ENCODE measurements around the gene MRPS34. TPM values are rescaled to one million over a fixed set of nuclear protein-coding genes. Genes with fewer than 3 reads are reported as not detected.

The MRPS34 gene
- total RNA-seq, 6 experiments from 2014 or later: 122 to 161 (median 132) TPM

- Mint-ChIP-seq H3K9me3 (no peaks in the 10 kb centered on the region), H3K4me1 (ENCODE audit: low read depth) (peaks cover 7% of the 10 kb centered on the region), H3K36me3 (ENCODE audit: low read depth) (peaks cover 9% of the 10 kb centered on the region; the same call in 1 of the 2 replicates), H3K27me3 (ENCODE audit: insufficient read depth) (no peaks in the 10 kb centered on the region; the same call in 1 of the 2 replicates), H3K4me3 (no peak overlapping the region), H3K27ac (no peak overlapping the region)
- TF ChIP-seq, protein P1, sequence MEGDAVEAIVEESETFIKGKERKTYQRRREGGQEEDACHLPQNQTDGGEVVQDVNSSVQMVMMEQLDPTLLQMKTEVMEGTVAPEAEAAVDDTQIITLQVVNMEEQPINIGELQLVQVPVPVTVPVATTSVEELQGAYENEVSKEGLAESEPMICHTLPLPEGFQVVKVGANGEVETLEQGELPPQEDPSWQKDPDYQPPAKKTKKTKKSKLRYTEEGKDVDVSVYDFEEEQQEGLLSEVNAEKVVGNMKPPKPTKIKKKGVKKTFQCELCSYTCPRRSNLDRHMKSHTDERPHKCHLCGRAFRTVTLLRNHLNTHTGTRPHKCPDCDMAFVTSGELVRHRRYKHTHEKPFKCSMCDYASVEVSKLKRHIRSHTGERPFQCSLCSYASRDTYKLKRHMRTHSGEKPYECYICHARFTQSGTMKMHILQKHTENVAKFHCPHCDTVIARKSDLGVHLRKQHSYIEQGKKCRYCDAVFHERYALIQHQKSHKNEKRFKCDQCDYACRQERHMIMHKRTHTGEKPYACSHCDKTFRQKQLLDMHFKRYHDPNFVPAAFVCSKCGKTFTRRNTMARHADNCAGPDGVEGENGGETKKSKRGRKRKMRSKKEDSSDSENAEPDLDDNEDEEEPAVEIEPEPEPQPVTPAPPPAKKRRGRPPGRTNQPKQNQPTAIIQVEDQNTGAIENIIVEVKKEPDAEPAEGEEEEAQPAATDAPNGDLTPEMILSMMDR (IDR thresholded peaks at IDR 0.05): no peak
- no peak for DNase-seq
These were observed 18.7 kb downstream of the MRPS34 start for GRCh38 chr16:1754204-1754603.

GRCh38 chr16:1752853-1753252, 20.1 kb downstream of the MRPS34 start:
- Mint-ChIP-seq H3K36me3 (ENCODE audit: low read depth) (peaks cover 9% of the 10 kb centered on the region; the same call in 1 of the 2 replicates), H3K4me3 (no peak overlapping the region), H3K27me3 (ENCODE audit: insufficient read depth) (peaks cover 2% of the 10 kb centered on the region), H3K4me1 (ENCODE audit: low read depth) (peaks cover 7% of the 10 kb centered on the region), H3K27ac (no peak overlapping the region), H3K9me3 (no peaks in the 10 kb centered on the region)
- DNase-seq: no peak
- TF ChIP-seq, protein P1 (IDR thresholded peaks at IDR 0.05): no peak

- Mint-ChIP-seq H3K4me1 (ENCODE audit: low read depth) (peaks cover 7% of the 10 kb centered on the region), H3K9me3 (no peaks in the 10 kb centered on the region), H3K27ac (no peak overlapping the region), H3K36me3 (ENCODE audit: low read depth) (peaks cover 9% of the 10 kb centered on the region; the same call in 1 of the 2 replicates), H3K27me3 (ENCODE audit: insufficient read depth) (peaks cover 2% of the 10 kb centered on the region), H3K4me3 (no peak overlapping the region)
- DNase-seq: no peak
- TF ChIP-seq, protein P1 (IDR thresholded peaks at IDR 0.05): no peak
These were observed 21.0 kb downstream of the MRPS34 start for GRCh38 chr16:1751946-1752345.

- H3K4me3 Mint-ChIP-seq: no peak overlapping the region
- H3K27me3 Mint-ChIP-seq (ENCODE audit: insufficient read depth): peaks cover 2% of the 10 kb centered on the region
- peak overlapping the region; percentile 52 for H3K27ac Mint-ChIP-seq
- peak; percentile 34 for DNase-seq
- TF ChIP-seq, protein P1 (IDR thresholded peaks at IDR 0.05): no peak
- H3K9me3 Mint-ChIP-seq: no peaks in the 10 kb centered on the region
- peaks cover 5% of the 10 kb centered on the region for H3K36me3 Mint-ChIP-seq (ENCODE audit: low read depth)
- peaks cover 28% of the 10 kb centered on the region for H3K4me1 Mint-ChIP-seq (ENCODE audit: low read depth)
These were observed 23.5 kb downstream of the MRPS34 start for GRCh38 chr16:1749152-1750117.

DNA sequence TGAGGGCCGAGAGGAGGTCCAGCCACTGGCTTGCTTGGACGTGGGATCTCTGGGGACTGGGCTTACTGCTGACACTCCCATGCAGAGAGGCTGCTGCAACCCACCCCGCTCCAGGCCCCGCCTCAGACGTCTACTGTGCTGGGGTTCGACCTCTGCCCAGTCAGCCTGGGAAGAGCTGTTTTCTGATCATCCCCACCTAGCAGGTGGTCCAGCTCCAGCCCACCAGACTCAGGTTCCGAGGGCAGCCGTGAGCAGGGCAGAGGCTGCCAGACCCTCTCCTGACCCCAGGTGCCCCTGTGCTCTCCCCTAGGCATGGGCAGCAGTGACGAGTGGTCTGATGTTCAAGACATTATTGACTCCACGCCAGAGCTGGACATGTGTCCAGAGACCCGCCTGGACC, 25.0 kb downstream of the MRPS34 start:
- Mint-ChIP-seq H3K4me1 (ENCODE audit: low read depth) (peaks cover 28% of the 10 kb centered on the region), H3K27ac (no peak overlapping the region), H3K27me3 (ENCODE audit: insufficient read depth) (peaks cover 2% of the 10 kb centered on the region), H3K36me3 (ENCODE audit: low read depth) (peaks cover 5% of the 10 kb centered on the region), H3K4me3 (no peak overlapping the region), H3K9me3 (no peaks in the 10 kb centered on the region)
- no peak for DNase-seq
- TF ChIP-seq, protein P1 (IDR thresholded peaks at IDR 0.05): no peak
